SK-N-SH (cell line): ENCODE measurements around the gene LSS.

ENCODE experiments used
- CTCF ChIP-seq: fragments of 200-600 bp; sonication (generic); IDR thresholded peaks from 2 replicates; pipeline ENCODE4 v1.6.1; 2017; ENCODE audit warnings: antibody characterized with exemption, mild to moderate bottlenecking, moderate library complexity
- MAX ChIP-seq: IDR thresholded peaks from 2 replicates; pipeline ENCODE4 v1.4.0; 2012; ENCODE audit warnings: low read depth
- POLR2AphosphoS5 ChIP-seq: IDR thresholded peaks from 2 replicates; pipeline ENCODE4 v1.6.1; 2012; ENCODE audit warnings: low read depth, low read length
- TF ChIP-seq, protein P1 (sequence below): IDR thresholded peaks from 2 replicates; pipeline ENCODE4 v1.4.0; 2012; ENCODE audit warnings: low read depth, borderline replicate concordance

DNA sequence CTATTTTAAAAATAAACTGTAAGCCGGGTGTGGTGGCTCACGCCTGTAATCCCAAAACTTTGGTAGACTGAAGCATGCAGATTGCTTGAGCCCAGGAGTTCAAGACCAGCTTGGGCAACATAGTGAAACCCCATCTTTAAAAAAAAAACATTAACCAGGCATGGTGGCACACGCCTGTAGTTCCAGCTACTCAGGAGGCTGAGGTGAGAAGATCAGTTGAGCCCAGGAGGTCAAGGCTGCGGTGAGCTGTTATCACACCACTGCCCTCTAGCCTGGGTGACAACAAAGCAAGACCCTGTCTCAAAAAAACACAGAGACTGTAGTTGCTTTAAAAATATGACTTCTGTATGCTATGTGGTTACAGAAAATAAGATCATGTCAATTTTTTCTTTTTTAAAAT lies 24.3 kb upstream of the LSS start:
- TF ChIP-seq CTCF (no peak), POLR2AphosphoS5 (no peak), MAX (no peak)
- TF ChIP-seq, protein P1, sequence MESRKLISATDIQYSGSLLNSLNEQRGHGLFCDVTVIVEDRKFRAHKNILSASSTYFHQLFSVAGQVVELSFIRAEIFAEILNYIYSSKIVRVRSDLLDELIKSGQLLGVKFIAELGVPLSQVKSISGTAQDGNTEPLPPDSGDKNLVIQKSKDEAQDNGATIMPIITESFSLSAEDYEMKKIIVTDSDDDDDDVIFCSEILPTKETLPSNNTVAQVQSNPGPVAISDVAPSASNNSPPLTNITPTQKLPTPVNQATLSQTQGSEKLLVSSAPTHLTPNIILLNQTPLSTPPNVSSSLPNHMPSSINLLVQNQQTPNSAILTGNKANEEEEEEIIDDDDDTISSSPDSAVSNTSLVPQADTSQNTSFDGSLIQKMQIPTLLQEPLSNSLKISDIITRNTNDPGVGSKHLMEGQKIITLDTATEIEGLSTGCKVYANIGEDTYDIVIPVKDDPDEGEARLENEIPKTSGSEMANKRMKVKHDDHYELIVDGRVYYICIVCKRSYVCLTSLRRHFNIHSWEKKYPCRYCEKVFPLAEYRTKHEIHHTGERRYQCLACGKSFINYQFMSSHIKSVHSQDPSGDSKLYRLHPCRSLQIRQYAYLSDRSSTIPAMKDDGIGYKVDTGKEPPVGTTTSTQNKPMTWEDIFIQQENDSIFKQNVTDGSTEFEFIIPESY, result no peak
